ENCODE measurements around the gene TFE3. TPM values are rescaled to one million over a fixed set of nuclear protein-coding genes. Genes with fewer than 3 reads are reported as not detected.
"Not testable (repeated sequence)": the region's sequence is repeated elsewhere in the genome, so short reads cannot be mapped to it uniquely, and the experiment has no call there.

TFE3 gene
- total RNA-seq, 2 donors from 2014 or later = 23.2 to 26.6 TPM

GRCh38 chrX:49019599-49020249 lies 23.4 kb downstream of the TFE3 start:
- intact Hi-C loops (cut with DNase I, micrococcal nuclease) = no loop called here
- DNase-seq (no peak), ATAC-seq (no peak)

- ATAC-seq = no peak
- intact Hi-C loops (cut with DNase I, micrococcal nuclease) = no loop called here
- DNase-seq = no peak
Measured at GRCh38 chrX:49019050-49019449, 24.1 kb downstream of the TFE3 start.

- intact Hi-C loops (cut with DNase I, micrococcal nuclease) = no loop called here
- DNase-seq (no peak), ATAC-seq (no peak)
Measured at GRCh38 chrX:49003696-49004095, 39.5 kb downstream of the TFE3 start.

- DNase-seq (peak; percentile 71 to 76), ATAC-seq (peak; percentile 94)
- intact Hi-C loops (cut with DNase I, micrococcal nuclease) = no loop called here
Measured at GRCh38 chrX:49002091-49002935, 40.8 kb downstream of the TFE3 start, which contains the start of gene GRIPAP1. Gene GRIPAP1, minus strand, starts transcription at chrX:49002264. Its CDS starts 35 bp downstream, at chrX:49002229.

GRCh38 chrX:49001521-49002090 lies 41.6 kb downstream of the TFE3 start:
- intact Hi-C loops (cut with DNase I, micrococcal nuclease) = no loop called here
- DNase-seq = peak in 1 of 2 donors; percentile 18
- peak; percentile 33 for ATAC-seq

GRCh38 chrX:49000636-49001035 lies 42.5 kb downstream of the TFE3 start:
- intact Hi-C loops (cut with DNase I, micrococcal nuclease) = no loop called here
- ATAC-seq (no peak), DNase-seq (no peak)

GRCh38 chrX:48999030-48999429 lies 44.1 kb downstream of the TFE3 start:
- DNase-seq = no peak

GRCh38 chrX:48998391-48998790 lies 44.8 kb downstream of the TFE3 start:
- intact Hi-C loops (cut with DNase I, micrococcal nuclease) = no loop called here
- no peak for DNase-seq
- no peak for ATAC-seq

More at GRCh38 chrX:48999030-48999429, 44.1 kb downstream of the TFE3 start:
- no peak for ATAC-seq
- intact Hi-C loops (cut with DNase I, micrococcal nuclease) = no loop called here

GRCh38 chrX:48997865-48998264 lies 45.3 kb downstream of the TFE3 start:
- ATAC-seq (no peak), DNase-seq (no peak)
- intact Hi-C loops (cut with DNase I, micrococcal nuclease) = no loop called here

GRCh38 chrX:48997455-48997854 lies 45.7 kb downstream of the TFE3 start:
- DNase-seq (no peak), ATAC-seq (no peak)
- intact Hi-C loops (cut with DNase I, micrococcal nuclease) = no loop called here

GRCh38 chrX:48996969-48997368 lies 46.2 kb downstream of the TFE3 start:
- intact Hi-C loops (cut with DNase I, micrococcal nuclease) = no loop called here
- ATAC-seq (no peak), DNase-seq (no peak)

- no peak for DNase-seq
Measured at GRCh38 chrX:48992341-48992740, 50.8 kb downstream of the TFE3 start.

GRCh38 chrX:48989483-48989882 lies 53.7 kb downstream of the TFE3 start:
- no peak for DNase-seq
- intact Hi-C loops (cut with DNase I, micrococcal nuclease) = no loop called here
- no peak for ATAC-seq

More at GRCh38 chrX:48992341-48992740, 50.8 kb downstream of the TFE3 start:
- no peak for ATAC-seq
- intact Hi-C loops (cut with DNase I, micrococcal nuclease) = no loop called here

GRCh38 chrX:48983896-48984295 lies 59.3 kb downstream of the TFE3 start:
- ATAC-seq (no peak), DNase-seq (no peak)
- intact Hi-C loops (cut with DNase I, micrococcal nuclease) = no loop called here

- ATAC-seq = no peak
- DNase-seq = no peak
- intact Hi-C loops (cut with DNase I, micrococcal nuclease) = no loop called here
Measured at GRCh38 chrX:48983081-48983480, 60.1 kb downstream of the TFE3 start.

GRCh38 chrX:48981178-48981577 lies 62.0 kb downstream of the TFE3 start:
- DNase-seq (no peak), ATAC-seq (no peak)

GRCh38 chrX:48980341-48980740 lies 62.8 kb downstream of the TFE3 start:
- ATAC-seq; DNase-seq; intact Hi-C loops (cut with DNase I, micrococcal nuclease): not testable (repeated sequence)

More at GRCh38 chrX:48981178-48981577, 62.0 kb downstream of the TFE3 start:
- intact Hi-C loops (cut with DNase I, micrococcal nuclease) = no loop called here
